ENCODE measurements around the gene MPEG1.

DNA sequence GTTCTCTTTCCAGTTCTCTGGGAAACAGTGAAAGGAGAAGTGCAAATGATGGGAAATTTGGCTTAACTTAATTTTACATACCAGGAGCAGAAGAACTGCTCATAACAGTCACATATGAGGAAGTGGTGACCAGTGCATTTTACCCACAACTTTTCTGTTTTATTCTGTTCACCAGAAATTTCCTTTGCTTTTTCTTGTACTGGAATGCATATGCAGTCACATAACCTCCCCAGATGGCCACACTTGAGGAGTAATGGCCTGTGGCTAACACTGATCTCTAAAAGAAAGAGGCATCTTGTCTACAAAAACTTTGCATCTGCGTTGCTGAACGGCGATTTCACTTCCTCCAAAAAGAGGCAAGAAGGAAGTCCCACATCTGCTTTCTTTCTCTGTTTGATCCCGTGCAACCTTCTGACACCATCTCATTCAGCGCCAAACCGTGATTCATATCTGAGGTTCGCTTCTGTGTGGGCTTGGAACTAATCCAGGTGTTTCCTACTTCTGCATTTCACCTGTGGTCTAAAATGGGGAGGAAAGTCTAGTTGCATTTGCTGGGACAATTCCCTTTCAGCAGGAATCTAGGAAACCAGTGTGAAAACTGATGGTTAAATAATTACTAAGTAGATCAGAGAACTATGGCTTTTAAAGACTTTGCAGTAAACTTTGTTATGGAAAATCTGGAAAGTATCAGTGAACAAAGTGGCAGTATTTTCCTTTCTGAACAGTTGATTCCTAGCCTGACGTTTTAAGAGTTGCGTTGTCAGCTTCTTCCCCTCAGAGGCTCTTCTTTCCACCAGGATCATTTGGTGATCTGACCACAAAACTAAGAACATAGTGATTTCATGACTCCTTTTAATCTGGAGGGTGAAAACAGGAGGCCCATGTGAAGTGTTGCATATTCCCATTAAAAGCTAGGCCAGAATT is 4.2 kb upstream of the MPEG1 start:
- TF ChIP-seq, protein P1, sequence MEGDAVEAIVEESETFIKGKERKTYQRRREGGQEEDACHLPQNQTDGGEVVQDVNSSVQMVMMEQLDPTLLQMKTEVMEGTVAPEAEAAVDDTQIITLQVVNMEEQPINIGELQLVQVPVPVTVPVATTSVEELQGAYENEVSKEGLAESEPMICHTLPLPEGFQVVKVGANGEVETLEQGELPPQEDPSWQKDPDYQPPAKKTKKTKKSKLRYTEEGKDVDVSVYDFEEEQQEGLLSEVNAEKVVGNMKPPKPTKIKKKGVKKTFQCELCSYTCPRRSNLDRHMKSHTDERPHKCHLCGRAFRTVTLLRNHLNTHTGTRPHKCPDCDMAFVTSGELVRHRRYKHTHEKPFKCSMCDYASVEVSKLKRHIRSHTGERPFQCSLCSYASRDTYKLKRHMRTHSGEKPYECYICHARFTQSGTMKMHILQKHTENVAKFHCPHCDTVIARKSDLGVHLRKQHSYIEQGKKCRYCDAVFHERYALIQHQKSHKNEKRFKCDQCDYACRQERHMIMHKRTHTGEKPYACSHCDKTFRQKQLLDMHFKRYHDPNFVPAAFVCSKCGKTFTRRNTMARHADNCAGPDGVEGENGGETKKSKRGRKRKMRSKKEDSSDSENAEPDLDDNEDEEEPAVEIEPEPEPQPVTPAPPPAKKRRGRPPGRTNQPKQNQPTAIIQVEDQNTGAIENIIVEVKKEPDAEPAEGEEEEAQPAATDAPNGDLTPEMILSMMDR (IDR thresholded peaks at IDR 0.05; ENCODE audit: low read depth, low read length): no peak
- TF ChIP-seq EZH2phosphoT487 (IDR thresholded peaks at IDR 0.05; ENCODE audit: low read depth): peak; percentile 91
